K562 (cell line): ENCODE measurements around the gene UCN. TPM values are rescaled to one million over a fixed set of nuclear protein-coding genes. Genes with fewer than 3 reads are reported as not detected.

Source experiments
- ATF2 ChIP-seq: sonication (generic); formaldehyde crosslinking; IDR thresholded peaks from 2 replicates; pipeline ENCODE4 v1.8.1; 2022; ENCODE audit warnings: missing genetic modification reagents
- E2F8 ChIP-seq: fragments of 450-650 bp; IDR thresholded peaks from 2 replicates; pipeline ENCODE4 v1.7.1; 2018; ENCODE audit warnings: mild to moderate bottlenecking, low read depth; ENCODE audit not compliant: partially characterized antibody
- ERF ChIP-seq: fragments of 450-650 bp; formaldehyde crosslinking; IDR thresholded peaks from 2 replicates; pipeline ENCODE4 v1.4.0; 2020; ENCODE audit warnings: mild to moderate bottlenecking, mixed read lengths
- JUN ChIP-seq, 2 experiments: sonication (generic) in 1 of 2; formaldehyde crosslinking in 1 of 2; IDR thresholded peaks; 2 replicates each; pipeline versions ENCODE4 v1.6.1 to v1.8.0; 2012 to 2022; ENCODE audit warnings: borderline replicate concordance in 2 of 2, mild to moderate bottlenecking in 2 of 2, improper control_type of control experiment in 1 of 2, low read depth in 1 of 2, low read length in 1 of 2, missing genetic modification reagents in 1 of 2
- MAFK ChIP-seq: IDR thresholded peaks from 2 replicates; pipeline ENCODE4 v1.6.1; 2011; ENCODE audit warnings: low read length, improper control_type of control experiment
- MTA1 ChIP-seq: fragments of 450-650 bp; IDR thresholded peaks from 2 replicates; pipeline ENCODE4 v1.6.1; 2017; ENCODE audit warnings: borderline replicate concordance
- NFIX ChIP-seq: fragments of 250-450 bp; sonication (Bioruptor Pico); IDR thresholded peaks from 2 replicates; pipeline ENCODE4 v1.4.0; 2020; ENCODE audit warnings: low read depth, mild to moderate bottlenecking, moderate library complexity
- POU5F1 ChIP-seq: fragments of 150-350 bp; IDR thresholded peaks from 2 replicates; pipeline ENCODE4 v1.6.1; 2014; ENCODE audit warnings: borderline replicate concordance, low read length, low read depth, mild to moderate bottlenecking; ENCODE audit not compliant: partially characterized antibody
- PURB ChIP-seq: sonication (generic); formaldehyde crosslinking; IDR thresholded peaks from 2 replicates; pipeline ENCODE4 v1.9.0; 2021; ENCODE audit warnings: low read depth, mild to moderate bottlenecking, missing genetic modification reagents
- RBM25 ChIP-seq: fragments of 200-400 bp; formaldehyde crosslinking; IDR thresholded peaks from 2 replicates; pipeline ENCODE4 v1.6.1; 2018; ENCODE audit warnings: low read length, low read depth, moderate library complexity; ENCODE audit not compliant: severe bottlenecking
- SMARCA4 ChIP-seq: fragments of 450-650 bp; IDR thresholded peaks from 2 replicates; pipeline ENCODE4 v1.6.1; 2016
- TCF15 ChIP-seq: fragments of 250-450 bp; sonication (Bioruptor Pico); IDR thresholded peaks from 2 replicates; pipeline ENCODE4 v1.8.0; 2022; ENCODE audit warnings: moderate library complexity, mild to moderate bottlenecking, inconsistent platforms
- ZFP91 ChIP-seq: sonication (generic); formaldehyde crosslinking; IDR thresholded peaks from 2 replicates; pipeline ENCODE4 v1.8.0; 2022; ENCODE audit warnings: mild to moderate bottlenecking, missing genetic modification reagents
- ZNF121 ChIP-seq: sonication (generic); formaldehyde crosslinking; conservative IDR thresholded peaks from 2 replicates; pipeline ENCODE4 v1.8.0; 2022; ENCODE audit warnings: missing genetic modification reagents
- ZNF696 ChIP-seq: fragments of 250-450 bp; sonication (Bioruptor Pico); conservative IDR thresholded peaks from 2 replicates; pipeline ENCODE4 v1.4.0; 2020; ENCODE audit warnings: mild to moderate bottlenecking, moderate library complexity
- polyA plus RNA-seq, 8 experiments: library from polyadenylated mRNA; depleted of rRNA in 4 of 8; stranded (reverse) in 5 of 8; unstranded in 3 of 8; fragments of >200 nt; fragmentation: Nextera tagmentation in 2 of 8; fragmentation: Illumina TruSeq in 1 of 8; extraction: Ambion mirVana in 2 of 8; extraction: Trizol in 1 of 8; gene quantifications; 2 replicates each; pipeline versions ENCODE4 v1.2.1 to v1.2.3, GENCODE V29; 2011 to 2014; ENCODE audit warnings: inconsistent platforms in 1 of 8, missing spikeins in 1 of 8
- total RNA-seq, 7 experiments: library from RNA; depleted of rRNA in 6 of 7; stranded (reverse); fragments of >200 nt in 6 of 7; fragmentation: Illumina TruSeq in 2 of 7; extraction: Trizol in 2 of 7; gene quantifications; 2 replicates each; pipeline versions ENCODE4 v1.2.1 to v1.2.3, GENCODE V29; 2011 to 2021; ENCODE audit warnings: low replicate concordance in 1 of 7
- TF ChIP-seq, protein P1 (sequence below): fragments of 450-650 bp; IDR thresholded peaks from 2 replicates; pipeline ENCODE4 v1.6.1; 2018; ENCODE audit not compliant: partially characterized antibody

UCN gene
- total and polyA plus RNA-seq, 9 of the 15 experiments (the other 6 are each of a cell fraction or from before 2014, with no cell fraction given), result 0.10 to 2.7 (median 0.43) TPM

- no peak for TF ChIP-seq E2F8
- TF ChIP-seq JUN (IDR thresholded peaks at IDR 0.05; ENCODE audit: borderline replicate concordance, low read depth, low read length), result no peak
- TF ChIP-seq JUN (CRISPR knock-in tag; IDR thresholded peaks at IDR 0.05; ENCODE audit: borderline replicate concordance), result no peak
- TF ChIP-seq PURB (CRISPR knock-in tag), result no peak
- no peak for TF ChIP-seq ZNF121 (CRISPR knock-in tag)
- no peak for TF ChIP-seq TCF15
- TF ChIP-seq RBM25, result no peak
- no peak for TF ChIP-seq ZNF696 (CRISPR knock-in tag)
- TF ChIP-seq ERF (CRISPR knock-in tag), result no peak
- no peak for TF ChIP-seq POU5F1
- TF ChIP-seq SMARCA4, result peak; percentile 84
- no peak for TF ChIP-seq ATF2
- no peak for TF ChIP-seq ZFP91 (CRISPR knock-in tag)
- TF ChIP-seq, protein P1, sequence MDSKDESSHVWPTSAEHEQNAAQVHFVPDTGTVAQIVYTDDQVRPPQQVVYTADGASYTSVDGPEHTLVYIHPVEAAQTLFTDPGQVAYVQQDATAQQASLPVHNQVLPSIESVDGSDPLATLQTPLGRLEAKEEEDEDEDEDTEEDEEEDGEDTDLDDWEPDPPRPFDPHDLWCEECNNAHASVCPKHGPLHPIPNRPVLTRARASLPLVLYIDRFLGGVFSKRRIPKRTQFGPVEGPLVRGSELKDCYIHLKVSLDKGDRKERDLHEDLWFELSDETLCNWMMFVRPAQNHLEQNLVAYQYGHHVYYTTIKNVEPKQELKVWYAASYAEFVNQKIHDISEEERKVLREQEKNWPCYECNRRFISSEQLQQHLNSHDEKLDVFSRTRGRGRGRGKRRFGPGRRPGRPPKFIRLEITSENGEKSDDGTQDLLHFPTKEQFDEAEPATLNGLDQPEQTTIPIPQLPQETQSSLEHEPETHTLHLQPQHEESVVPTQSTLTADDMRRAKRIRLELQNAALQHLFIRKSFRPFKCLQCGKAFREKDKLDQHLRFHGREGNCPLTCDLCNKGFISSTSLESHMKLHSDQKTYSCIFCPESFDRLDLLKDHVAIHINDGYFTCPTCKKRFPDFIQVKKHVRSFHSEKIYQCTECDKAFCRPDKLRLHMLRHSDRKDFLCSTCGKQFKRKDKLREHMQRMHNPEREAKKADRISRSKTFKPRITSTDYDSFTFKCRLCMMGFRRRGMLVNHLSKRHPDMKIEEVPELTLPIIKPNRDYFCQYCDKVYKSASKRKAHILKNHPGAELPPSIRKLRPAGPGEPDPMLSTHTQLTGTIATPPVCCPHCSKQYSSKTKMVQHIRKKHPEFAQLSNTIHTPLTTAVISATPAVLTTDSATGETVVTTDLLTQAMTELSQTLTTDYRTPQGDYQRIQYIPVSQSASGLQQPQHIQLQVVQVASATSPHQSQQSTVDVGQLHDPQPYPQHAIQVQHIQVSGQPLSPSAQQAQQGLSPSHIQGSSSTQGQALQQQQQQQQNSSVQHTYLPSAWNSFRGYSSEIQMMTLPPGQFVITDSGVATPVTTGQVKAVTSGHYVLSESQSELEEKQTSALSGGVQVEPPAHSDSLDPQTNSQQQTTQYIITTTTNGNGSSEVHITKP, result no peak
- TF ChIP-seq MTA1, result 0 out of 2 replicates have a peak, but pooled peaks have one; percentile 13
- no peak for TF ChIP-seq NFIX (CRISPR knock-in tag)
- peak; percentile 51; the same call in 1 of the 2 replicates for TF ChIP-seq MAFK
Measured at GRCh38 chr2:27353762-27354596, 45.7 kb upstream of the UCN start (continued).
